Measurements from ENCODE around the gene TLCD5.

The TLCD5 gene

DNA sequence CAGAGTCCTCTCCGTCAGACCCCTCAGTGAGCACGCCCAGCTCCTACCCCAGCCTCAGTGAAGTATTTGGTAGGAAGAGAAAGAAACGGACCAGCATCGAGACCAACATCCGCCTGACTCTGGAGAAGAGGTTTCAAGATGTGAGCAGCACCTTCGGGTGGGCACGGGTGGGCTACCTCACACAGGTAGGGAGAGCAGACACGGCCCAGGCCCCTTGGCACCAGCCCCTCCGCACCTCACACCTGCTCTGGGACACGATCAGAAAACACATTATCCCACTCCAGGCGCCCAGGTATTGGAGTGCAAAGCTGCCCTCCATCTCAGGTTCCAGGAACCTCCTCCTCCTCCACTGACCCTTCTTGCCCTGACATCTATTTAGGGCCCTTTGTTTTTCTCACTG is 17.6 kb upstream of the TLCD5 start:
- DNase-seq (ENCODE audit: low read depth in 3 of 3), result no peak

DNA sequence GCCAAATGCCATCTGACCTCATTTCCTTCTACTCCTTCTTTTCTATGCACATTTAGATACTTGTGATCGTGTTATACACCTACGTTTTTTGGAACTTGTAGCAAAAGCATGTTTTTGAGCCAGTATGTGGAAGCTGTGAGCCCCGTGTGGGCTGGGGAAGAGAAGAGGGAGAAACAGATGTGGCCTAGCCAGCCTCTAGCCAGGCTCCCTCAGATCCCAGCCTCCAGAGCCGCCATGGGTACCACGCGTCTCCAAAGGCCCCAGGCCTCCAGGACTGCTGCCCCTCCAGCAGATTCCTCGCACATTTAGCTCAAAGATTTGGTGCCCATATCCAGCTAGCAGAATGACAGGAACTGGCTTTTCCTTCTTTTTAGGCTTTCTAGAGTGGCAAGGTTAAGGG is 17.0 kb upstream of the TLCD5 start:
- no peak for DNase-seq (ENCODE audit: low read depth in 3 of 3)

DNA sequence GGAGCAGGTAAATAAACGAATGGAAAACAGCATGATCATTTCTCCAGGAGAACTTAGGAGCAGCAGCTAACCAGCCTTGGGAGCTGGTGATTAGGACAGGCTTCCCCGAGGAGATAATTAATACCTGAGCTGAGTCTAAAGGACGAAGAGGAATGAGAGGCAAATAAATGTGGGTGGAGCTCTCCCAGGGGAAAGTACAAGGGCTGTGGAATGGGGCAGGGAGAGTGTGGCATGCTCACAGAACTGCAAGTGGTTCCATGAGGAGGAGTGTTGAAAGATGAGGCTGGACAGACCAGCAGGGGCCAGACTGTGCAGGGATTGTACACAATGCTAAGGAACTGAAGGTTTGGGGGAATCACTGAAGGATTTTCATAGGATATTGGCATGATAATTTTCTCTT is 14.2 kb upstream of the TLCD5 start:
- DNase-seq (ENCODE audit: low read depth in 3 of 3), result no peak

DNA sequence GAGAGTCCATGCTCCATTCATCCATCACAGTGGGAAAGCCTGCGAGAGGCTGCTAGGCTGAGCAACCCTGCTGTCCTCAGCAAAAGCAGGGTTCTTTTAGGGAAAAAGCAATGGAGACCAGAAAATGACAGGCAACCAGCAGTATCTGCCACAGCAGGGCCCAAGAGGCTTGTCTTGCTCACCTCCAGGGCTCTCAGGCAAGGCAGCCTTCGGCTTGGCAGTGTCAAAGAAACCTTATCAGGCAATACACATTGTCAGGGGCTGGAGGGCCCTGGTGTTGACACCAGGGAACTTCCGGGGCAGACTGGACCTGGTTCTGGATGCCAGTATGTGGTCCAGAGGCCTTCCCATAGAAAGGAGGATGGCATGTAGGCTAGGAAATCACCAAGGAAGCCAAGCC is 10.2 kb upstream of the TLCD5 start:
- DNase-seq (ENCODE audit: low read depth in 3 of 3), result no peak

DNA sequence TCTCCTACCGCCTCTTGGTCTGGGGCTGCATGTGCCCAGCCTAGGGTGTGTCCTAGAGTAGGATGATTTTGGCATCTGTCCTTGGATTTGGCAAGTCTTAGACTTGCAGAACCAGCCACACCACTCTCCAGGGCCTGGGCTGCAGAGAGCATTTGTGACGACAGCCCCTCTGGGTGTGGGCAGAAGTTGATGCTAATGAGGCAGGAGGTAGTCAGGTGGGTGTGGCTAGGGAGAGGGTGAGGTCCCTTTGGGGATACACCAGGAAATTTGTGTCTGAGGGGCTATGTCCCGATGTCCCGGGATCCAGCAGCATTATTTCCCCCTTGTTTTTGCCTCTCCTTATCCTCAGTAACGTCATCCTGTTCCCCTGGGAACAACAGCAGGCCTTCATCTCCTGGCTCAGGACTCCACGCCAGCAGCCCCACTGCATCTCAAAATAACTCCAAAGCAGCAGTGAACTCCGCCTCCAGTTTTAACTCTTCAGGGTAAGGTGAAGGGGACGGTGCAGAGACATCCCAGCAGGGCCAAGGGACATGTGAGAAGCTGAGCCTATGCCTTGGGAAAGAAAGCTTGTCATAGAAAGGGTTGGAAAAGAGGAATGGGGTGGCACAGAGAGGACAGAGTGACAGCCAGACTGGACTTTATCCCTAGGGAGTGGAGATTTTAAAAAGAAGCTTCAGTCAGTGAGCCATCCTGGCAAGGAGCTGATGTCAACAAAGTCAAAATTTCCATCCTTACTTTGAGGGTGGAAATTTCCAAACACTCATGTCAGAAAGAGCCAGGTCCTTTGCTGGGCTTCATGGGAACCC is 8.0 kb upstream of the TLCD5 start:
- DNase-seq (ENCODE audit: low read depth in 3 of 3), result no peak

DNA sequence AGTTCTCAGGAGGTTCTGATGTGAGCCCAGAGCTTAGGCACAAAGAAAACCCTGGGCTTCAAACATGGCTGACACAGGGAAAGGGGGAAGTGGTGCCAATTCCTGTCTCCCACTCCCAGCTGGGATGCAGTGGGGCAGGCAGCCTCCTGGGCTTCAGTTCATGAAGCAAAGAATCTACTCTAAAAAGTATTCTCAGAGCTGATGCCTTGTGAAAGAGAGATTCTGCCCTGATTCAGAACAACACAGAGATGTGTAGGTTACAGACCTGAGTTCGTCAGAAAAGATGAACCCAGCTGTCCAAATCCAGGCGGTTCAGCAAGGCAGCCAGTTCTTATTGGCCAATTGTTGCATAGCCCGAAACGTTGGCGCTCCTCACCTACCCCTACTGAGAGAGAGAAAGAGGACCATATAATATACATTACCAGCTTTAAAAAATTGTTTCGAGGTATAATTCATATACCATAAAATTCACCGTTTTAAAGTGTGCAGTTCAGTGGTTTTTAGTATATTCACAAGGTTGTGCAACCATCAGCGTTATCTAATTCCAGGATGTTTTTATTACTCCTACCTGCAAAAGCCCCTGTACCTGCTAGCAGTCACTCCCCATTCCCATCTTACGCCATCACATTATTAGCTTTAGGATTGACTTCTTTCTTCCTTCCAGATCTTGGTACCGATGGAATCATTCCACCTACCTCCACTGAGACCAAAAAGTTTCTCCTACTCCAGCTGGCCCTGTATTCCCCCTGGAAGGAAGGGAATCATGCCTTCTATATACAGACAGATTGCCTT is 7.2 kb upstream of the TLCD5 start:
- no peak for DNase-seq (ENCODE audit: low read depth in 3 of 3)

DNA sequence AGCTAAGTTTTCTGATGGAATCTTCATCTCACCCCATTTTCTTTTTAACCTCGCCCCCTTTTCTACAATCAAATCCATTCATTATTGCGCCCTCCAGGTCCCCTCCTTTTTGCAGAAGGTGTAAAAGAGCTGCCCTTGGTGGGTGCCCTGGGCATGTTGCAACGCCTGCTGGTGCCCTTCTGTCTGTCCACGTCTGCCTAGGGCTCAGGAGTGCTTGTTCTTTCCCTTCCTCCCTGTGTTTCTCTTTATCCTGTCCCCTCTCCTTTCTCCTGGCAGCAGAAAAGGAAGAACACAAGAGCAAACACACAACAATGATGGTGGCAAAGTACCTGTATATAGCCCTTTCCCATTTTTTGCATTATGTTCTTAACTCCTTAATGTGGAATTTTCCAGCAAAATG is 6.2 kb upstream of the TLCD5 start:
- no peak for DNase-seq (ENCODE audit: low read depth in 3 of 3)

DNA sequence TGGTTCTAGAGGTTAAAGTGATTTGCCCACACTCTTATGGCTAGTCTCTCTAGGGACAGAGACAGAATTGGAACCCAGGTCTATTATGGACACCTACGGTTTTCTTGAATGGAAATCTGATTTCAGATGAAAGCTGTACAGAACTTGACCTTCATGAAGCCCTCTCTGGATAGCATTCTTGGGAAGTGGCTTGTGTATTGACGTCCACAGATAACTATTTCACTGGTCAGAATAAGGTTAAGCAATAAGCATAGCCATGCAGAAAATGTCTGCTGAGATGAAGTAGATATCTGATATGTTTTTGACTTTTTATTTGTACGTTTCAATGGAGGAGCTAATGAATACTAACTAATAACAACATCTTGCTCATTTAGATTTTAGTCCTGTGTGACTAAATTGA is 1.1 kb downstream of the TLCD5 start:
- DNase-seq (ENCODE audit: low read depth in 3 of 3), result no peak

DNA sequence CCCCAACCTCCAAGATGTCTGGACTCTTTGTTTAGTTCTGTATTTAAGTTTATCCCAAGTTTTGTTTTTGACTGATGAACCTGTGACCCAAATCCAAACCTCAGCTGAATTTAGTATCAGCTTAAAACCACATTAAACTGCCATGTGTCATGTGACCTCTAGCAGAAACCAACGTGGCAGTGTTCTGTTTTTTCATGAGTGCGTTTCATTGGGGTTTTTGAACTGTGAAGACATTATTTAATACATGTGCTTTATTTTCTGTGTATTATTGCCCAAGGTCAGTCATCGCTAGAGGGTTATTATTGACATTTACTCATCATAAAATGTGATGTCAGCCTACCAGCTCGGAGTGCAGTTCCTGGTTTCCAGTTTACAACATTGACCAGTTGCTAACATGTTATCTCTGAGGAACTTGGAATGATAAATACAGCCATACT is 1.8 kb downstream of the TLCD5 start:
- DNase-seq (ENCODE audit: low read depth in 3 of 3), result no peak

DNA sequence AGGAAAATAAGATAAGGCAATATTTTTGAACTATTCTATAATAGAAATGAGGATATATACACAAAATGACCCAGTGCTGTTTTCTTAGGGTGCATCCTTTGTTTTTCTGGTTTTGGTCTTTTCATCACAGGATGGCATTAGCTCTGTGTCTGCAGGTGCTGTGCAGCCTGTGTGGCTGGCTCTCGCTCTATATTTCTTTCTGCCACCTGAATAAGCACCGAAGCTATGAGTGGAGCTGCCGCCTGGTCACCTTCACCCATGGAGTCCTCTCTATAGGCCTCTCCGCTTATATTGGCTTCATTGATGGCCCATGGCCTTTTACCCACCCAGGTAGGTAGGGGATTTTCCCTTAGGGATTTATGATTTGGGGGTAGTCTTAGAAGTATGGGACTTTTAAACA is 2.2 kb downstream of the TLCD5 start:
- DNase-seq (ENCODE audit: low read depth in 3 of 3), result no peak

DNA sequence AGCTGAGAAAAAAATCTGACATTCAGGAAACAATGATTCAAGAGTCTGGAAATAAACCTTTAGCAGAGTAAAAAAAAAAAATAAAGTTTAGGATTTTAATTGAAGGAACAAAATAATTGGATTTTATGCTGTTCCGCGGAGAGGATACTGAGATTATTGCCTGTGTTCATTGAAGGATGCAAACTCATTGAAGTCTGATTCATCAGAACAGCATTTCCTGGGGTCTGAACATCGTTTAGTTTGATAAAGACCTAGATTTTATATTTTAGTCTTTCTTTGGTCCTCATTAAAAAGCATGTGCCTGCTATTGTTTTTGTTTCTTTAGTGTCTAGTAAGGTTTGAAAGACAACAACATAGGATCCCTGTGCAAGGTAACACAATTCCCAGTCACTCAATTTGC is 4.5 kb downstream of the TLCD5 start:
- no peak for DNase-seq (ENCODE audit: low read depth in 3 of 3)

DNA sequence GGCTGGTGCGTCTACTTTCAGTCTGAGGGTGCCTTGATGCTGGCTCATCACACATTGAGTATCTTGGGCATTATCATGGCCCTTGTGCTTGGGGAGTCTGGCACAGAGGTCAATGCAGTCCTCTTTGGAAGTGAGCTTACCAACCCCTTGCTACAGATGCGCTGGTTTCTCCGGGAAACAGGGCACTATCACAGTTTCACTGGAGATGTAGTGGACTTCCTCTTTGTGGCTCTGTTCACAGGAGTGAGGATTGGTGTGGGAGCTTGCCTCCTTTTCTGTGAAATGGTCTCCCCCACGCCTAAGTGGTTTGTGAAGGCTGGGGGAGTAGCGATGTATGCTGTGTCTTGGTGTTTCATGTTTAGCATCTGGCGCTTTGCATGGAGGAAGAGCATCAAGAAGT is 4.9 kb downstream of the TLCD5 start:
- no peak for DNase-seq (ENCODE audit: low read depth in 3 of 3)

DNA sequence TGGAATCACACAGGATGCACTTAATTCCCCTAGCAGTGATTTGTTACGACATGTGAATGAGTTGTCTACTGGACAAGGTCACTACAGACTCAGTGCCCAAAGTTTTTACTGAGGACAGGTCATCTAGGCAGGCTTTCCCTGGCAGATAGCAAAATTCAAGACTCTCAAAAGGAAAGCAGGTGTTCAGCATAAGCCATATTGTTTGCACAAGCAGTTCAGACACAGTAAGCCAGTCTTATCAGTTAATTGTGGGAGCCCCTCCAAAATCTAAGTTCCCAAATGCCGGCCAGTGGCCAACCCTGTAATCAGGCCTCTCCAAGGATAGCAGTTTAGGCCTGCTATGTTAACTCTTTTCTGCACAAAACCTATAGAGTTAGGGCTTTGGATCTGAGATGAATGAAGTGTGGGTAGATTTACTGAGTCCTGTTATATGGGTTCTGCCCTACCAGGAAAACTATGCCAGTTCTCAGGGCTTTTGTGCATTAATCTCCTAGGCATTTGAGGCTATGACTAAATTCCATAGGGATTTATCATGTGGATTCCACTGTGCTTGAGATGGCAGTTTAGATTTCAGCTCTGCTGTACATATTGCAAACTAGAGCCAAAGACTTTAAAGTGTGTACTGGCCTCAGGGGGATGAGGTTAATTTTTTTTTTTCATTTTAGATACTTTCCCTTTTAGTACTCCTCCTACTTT is 6.3 kb downstream of the TLCD5 start:
- DNase-seq (ENCODE audit: low read depth in 3 of 3), result no peak

DNA sequence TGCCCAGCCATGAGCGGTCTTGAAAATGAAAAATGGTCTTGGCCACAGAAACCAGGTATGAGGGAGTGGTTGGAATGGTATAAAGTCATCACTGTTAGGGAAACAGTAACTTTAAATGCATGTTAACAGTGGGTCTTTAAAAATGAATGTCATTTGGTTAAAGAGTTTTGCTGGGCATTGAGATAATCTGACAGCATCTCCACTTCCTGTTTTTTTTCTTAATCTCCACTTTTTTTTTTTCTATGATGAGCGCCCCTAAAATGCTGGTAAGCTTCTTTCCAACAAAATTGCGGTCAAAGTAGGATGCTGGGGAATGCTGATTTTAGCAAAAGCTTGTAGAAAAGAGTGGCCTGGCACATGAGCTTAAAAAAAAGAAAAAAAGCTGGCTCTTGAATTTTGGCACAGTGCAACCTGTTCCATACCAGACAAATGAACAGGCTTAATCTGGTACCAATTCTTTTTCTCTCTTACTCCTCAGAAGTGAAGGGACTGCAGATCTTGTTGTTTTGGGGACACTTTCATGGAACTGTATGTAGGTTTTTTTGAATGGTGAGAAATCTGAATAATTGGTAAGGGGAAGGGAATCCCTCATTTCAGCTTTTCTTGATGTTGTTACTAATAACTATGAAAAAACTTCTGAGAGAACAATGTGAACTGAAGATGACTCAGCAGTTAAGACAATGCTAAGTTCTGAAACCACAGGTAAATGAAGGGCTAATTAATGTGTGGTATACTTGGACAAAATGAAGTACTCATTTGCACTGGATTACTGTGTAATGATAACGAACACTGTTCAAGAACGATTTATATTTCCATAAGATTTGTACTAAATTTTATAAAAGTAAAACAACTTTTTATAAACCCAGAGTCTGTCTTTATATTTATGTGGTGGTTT is 8.0 kb downstream of the TLCD5 start:
- no peak for DNase-seq (ENCODE audit: low read depth in 3 of 3)

DNA sequence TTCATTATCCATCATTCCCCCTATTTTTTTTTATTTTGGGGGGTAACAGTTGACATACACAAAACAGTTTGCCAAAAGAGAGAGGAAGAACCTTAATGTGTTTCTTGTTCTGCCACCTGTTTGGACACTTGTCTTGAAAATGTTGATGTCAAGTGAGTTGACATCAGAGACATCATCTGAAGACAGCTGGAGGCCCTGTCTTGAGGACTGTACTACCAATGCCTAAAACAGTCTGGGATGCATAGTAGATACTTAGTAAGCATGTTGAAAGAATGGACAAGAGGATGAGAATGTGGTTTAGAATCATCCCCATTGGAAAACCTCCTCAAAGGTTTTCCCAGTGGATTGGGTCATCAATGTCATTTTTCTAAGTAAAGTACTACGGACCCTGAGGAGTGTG is 8.7 kb downstream of the TLCD5 start:
- no peak for DNase-seq (ENCODE audit: low read depth in 3 of 3)

DNA sequence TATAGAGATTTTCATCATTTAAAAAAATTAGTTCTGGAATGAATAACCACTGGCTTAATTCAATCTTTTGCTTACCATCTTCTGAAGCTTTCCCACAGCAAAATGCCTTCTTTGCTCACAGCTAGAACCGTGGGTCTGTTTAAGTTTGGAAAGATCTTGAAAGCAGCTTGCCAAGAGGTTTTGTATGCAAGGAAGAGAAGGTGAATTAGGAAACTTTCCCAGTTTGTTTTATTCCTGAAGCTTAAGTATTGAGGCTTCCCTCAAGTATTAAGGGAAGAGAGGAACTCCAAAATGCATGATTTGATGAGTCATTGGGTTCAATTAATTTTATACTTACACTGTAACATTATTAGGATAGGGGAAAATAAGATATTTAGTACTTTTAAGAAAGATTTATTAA is 9.2 kb downstream of the TLCD5 start:
- DNase-seq (ENCODE audit: low read depth in 3 of 3), result no peak

DNA sequence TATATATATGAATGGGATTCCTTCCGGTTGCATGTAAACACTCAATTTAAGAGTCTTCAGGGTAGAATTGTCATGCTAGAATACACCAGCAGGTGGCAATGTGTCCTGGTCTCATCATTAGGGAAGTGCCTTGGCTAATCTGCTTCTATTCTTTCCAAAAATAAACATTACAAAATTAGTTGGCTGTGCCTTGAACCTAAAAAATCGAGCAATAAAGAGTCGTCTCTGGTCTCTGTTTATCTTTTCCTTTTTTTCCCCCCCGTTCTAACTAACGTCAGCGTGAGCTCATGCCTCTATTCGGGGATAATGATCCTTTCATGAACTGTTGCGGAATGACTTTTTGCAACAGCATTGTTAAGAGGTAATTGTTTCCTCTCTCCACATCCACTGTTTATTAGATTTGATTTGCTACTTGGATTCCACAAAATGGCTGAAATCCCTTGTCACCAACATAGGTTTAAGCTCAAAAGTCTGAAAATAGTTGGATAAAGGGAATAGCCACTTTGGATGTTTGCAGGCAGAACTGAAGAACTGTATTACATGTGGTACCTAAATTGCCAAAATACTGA is 9.9 kb downstream of the TLCD5 start:
- peak in 2 of 3 experiments; percentile 30 to 47 for DNase-seq (ENCODE audit: low read depth in 3 of 3)

DNA sequence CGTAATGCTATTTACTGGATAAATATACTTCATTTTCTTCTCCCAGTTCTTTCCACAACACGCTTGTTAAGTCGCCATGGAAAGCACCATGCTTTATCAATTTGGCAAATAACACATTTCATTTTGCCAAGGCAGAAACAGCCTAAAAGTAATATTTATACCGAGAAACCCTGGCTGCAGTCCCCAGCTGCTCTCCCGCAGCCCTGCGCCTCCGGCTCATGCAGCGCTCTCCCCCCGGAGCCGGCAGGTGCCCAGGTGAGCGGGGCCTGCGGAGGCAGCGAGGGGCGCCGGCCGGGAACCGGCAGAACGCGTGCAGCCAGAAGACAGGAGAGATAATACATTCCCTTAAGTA is 10.4 kb downstream of the TLCD5 start:
- DNase-seq (ENCODE audit: low read depth in 3 of 3), result no peak

DNA sequence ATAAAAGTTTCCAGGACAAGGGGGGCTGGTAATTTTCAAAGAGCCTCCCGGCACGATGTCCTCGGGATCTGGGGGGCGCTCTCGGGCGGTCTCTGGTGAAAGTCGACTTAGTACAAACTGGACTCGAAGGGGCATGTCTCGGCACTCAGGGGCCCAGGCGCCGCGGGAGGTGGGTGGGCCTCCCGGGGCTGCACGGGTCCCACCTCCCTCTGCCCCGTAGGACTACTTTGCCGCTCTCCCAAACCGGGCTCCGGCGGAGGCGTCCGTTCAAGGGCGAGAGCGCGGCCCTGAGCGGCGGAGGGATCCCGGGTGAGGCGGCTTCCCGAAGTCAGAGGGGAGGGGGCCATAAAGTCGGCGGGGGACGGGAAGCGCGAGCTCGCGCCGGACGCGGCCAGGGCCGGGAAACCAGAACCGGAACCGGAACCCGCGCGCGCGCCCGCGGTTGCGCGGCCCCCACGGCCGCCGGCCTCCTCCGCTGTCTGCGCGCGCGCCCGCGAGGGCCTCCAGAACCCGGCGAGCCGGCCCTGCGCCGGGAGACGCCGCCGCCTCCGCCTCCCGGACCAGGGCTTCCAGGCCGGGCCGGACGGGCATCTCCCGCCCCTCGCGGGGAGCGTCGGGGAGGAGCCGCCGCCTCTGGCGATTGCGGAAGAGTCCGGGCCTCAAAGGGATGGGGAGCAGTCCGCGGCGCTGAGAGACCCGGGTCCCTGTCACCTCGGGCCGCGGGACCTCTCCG is 11.0 kb downstream of the TLCD5 start, which contains the start of gene ARHGEF12:
TSS of gene ARHGEF12 (plus strand) at position 506 of the 733 bp plus-strand sequence. CDS start 831 bp downstream, outside the sequence.
- DNase-seq (ENCODE audit: low read depth in 3 of 3), result peak; percentile 57 to 73 (median 68)

DNA sequence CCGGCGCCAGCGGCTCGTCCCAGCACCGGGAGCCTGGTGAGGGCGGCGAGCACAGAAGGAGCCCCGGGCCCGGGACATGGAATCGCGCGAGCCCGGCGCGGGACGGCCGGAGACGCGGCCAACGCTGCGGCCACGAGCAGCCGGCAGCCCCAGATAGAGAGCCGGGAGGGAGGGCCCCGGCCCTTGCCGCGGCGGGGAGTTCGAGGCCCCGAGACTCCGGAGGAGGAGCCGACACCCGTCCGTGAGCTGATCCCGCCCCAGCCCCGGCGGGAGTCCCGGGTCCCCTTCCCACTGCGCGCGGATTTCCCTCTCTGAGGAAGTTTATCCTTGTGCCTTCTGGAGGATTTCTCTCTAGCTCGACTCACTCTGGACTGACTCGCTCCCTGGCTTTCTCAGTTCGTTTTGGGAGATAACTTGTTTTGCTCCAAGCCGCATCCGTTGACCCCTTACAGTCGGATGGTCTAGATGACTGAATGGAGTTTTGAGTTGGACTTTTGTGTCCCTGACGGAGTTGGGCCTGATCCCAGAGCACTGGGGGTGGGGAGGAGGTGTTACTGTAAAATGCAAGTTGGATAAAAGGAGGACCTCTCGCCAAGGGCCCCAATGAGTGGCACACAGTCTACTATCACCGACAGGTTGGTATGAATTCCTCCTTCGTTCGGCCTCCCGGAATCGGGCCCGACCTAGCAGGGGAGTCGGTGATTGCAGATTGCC is 11.7 kb downstream of the TLCD5 start:
- DNase-seq (ENCODE audit: low read depth in 3 of 3), result peak in 1 of 3 experiments; percentile 26

Measured in stimulated activated CD4-positive, alpha-beta T cell treated with anti-CD3 and anti-CD28 coated beads, TNF-alpha, amount 100 ng/mL, for 4 hours (primary cell).